GM23248 (cell line): ENCODE data around the gene FOSL2. TPM values are rescaled to one million over a fixed set of nuclear protein-coding genes. Genes with fewer than 3 reads are reported as not detected.

Source experiments
- DNase-seq: peaks from one replicate; pipeline ENCODE4 v3.0.0-alpha.2; 2015
- H2AFZ ChIP-seq: fragments of 200-600 bp; sonication (generic); 2 replicates; pipeline ENCODE4 v1.6.1; 2016; ENCODE audit warnings: antibody characterized with exemption
- H3F3A ChIP-seq: fragments of 200-600 bp; sonication (generic); 2 replicates; pipeline ENCODE4 v1.6.1; 2016; ENCODE audit warnings: mild to moderate bottlenecking, antibody characterized with exemption, mixed run types; ENCODE audit not compliant: insufficient read depth
- H3K27ac ChIP-seq: fragments of 200-600 bp; sonication (generic); 2 replicates; pipeline ENCODE4 v1.5.1; 2016; ENCODE audit warnings: mild to moderate bottlenecking
- H3K27me3 ChIP-seq: fragments of 200-600 bp; sonication (generic); replicated peaks from 2 replicates; pipeline ENCODE4 v1.6.1; 2016; ENCODE audit warnings: mild to moderate bottlenecking; ENCODE audit not compliant: insufficient read depth
- H3K36me3 ChIP-seq: fragments of 200-600 bp; sonication (generic); 2 replicates; pipeline ENCODE4 v1.6.1; 2016; ENCODE audit warnings: low read depth, mild to moderate bottlenecking
- H3K4me1 ChIP-seq: fragments of 200-600 bp; sonication (generic); 2 replicates; pipeline ENCODE4 v1.6.1; 2016; ENCODE audit warnings: mild to moderate bottlenecking; ENCODE audit not compliant: insufficient read depth
- H3K4me2 ChIP-seq: fragments of 200-600 bp; sonication (generic); one replicate; pipeline ENCODE4 v1.6.1; 2016; ENCODE audit warnings: mild to moderate bottlenecking; ENCODE audit not compliant: unreplicated experiment
- H3K4me3 ChIP-seq: fragments of 200-600 bp; sonication (generic); 2 replicates; pipeline ENCODE4 v1.5.1; 2016; ENCODE audit warnings: mild to moderate bottlenecking
- H3K79me2 ChIP-seq: fragments of 200-600 bp; sonication (generic); 2 replicates; pipeline ENCODE4 v1.6.1; 2016; ENCODE audit warnings: mild to moderate bottlenecking; ENCODE audit not compliant: insufficient read depth
- H3K9ac ChIP-seq: fragments of 200-600 bp; sonication (generic); 2 replicates; pipeline ENCODE4 v1.6.1; 2016; ENCODE audit warnings: mild to moderate bottlenecking
- H3K9me2 ChIP-seq: fragments of 200-600 bp; sonication (generic); 2 replicates; pipeline ENCODE4 v1.6.1; 2016; ENCODE audit warnings: mixed run types, mild to moderate bottlenecking, moderate library complexity; ENCODE audit not compliant: insufficient read depth
- H3K9me3 ChIP-seq: fragments of 200-600 bp; sonication (generic); one replicate; pipeline ENCODE4 v1.6.1; 2017; ENCODE audit warnings: low read depth
- H4K20me1 ChIP-seq: fragments of 200-600 bp; sonication (generic); 2 replicates; pipeline ENCODE4 v1.6.0; 2016; ENCODE audit not compliant: insufficient read depth
- EZH2 ChIP-seq: fragments of 200-600 bp; sonication (generic); IDR thresholded peaks from 2 replicates; pipeline ENCODE4 v1.6.1; 2018; ENCODE audit warnings: antibody characterized with exemption, mild to moderate bottlenecking; ENCODE audit not compliant: insufficient read depth, poor library complexity, severe bottlenecking
- EZH2phosphoT487 ChIP-seq: fragments of 200-600 bp; sonication (generic); IDR thresholded peaks from 2 replicates; pipeline ENCODE4 v1.6.1; 2018; ENCODE audit warnings: antibody characterized with exemption, moderate library complexity, mild to moderate bottlenecking, low read depth; ENCODE audit not compliant: insufficient read depth
- WGBS, 2 experiments: methylation state at CpG; one replicate each; pipeline ENCODE4 v1.1.6; 2015 to 2017; ENCODE audit warnings: low lambda C conversion rate in 2 of 2, low coverage in 1 of 2; ENCODE audit errors: missing lambda C conversion rate in 2 of 2; 5-methylcytosine and 5-hydroxymethylcytosine counted together
- in situ Hi-C: fragments of 300-500 bp; cut with MboI; formaldehyde crosslinking; loops from 2 replicates; pipeline ENCODE4 v1.15.0; 2020
- polyA plus RNA-seq: library from polyadenylated mRNA; unstranded; fragments of >200 nt; fragmentation: Nextera tagmentation; extraction: Ambion mirVana; gene quantifications from 2 replicates; pipeline ENCODE4 v1.2.1, GENCODE V29; 2016
- total RNA-seq: library from RNA; depleted of rRNA; stranded (reverse); fragments of >200 nt; shearing (Covaris generic); gene quantifications from 2 replicates; pipeline ENCODE4 v1.2.3, GENCODE V29; 2014

FOSL2 gene
- total and polyA plus RNA-seq, 2 experiments from 2014 or later: 42.4 to 78.0 TPM

GRCh38 chr2:28374331-28374730, 18.3 kb upstream of the FOSL2 start:
- Histone ChIP-seq H3K9ac (no peak overlapping the region), H3K9me3 (no peaks in the 10 kb centered on the region), H2AFZ (no peak overlapping the region), H3K4me2 (no peak overlapping the region), H3K4me3 (no peak overlapping the region), H3K9me2 (no peaks in the 10 kb centered on the region), H3K27ac (no peak overlapping the region), H3F3A (no peaks in the 10 kb centered on the region), H3K4me1 (no peaks in the 10 kb centered on the region), H3K36me3 (no peaks in the 10 kb centered on the region), H3K27me3 (no peaks in the 10 kb centered on the region), H3K79me2 (no peaks in the 10 kb centered on the region), H4K20me1 (no peaks in the 10 kb centered on the region)
- in situ Hi-C loops: no loop called here
- WGBS, 2 experiments: 56 to 69% methylated on average over 5 of the region's 5 CpGs
- TF ChIP-seq EZH2 (no peak), EZH2phosphoT487 (no peak)
- DNase-seq: no peak

GRCh38 chr2:28375236-28375635, 17.4 kb upstream of the FOSL2 start:
- DNase-seq: no peak
- Histone ChIP-seq H3K9me3 (no peaks in the 10 kb centered on the region), H3K4me2 (no peak overlapping the region), H3K79me2 (no peaks in the 10 kb centered on the region), H3K4me1 (no peaks in the 10 kb centered on the region), H3K27me3 (no peaks in the 10 kb centered on the region), H2AFZ (no peak overlapping the region), H3K9ac (no peak overlapping the region), H3K9me2 (no peaks in the 10 kb centered on the region), H3K27ac (no peak overlapping the region), H4K20me1 (no peaks in the 10 kb centered on the region), H3F3A (no peaks in the 10 kb centered on the region), H3K4me3 (no peak overlapping the region), H3K36me3 (no peaks in the 10 kb centered on the region)
- in situ Hi-C loops: no loop called here
- TF ChIP-seq EZH2phosphoT487: no peak
- no peak for TF ChIP-seq EZH2
- WGBS, 2 experiments: 75% methylated on average over 3 of the region's 3 CpGs

GRCh38 chr2:28375742-28376631, 16.7 kb upstream of the FOSL2 start:
- Histone ChIP-seq H3K27me3 (no peaks in the 10 kb centered on the region), H3K79me2 (no peaks in the 10 kb centered on the region), H3K36me3 (no peaks in the 10 kb centered on the region), H3F3A (no peaks in the 10 kb centered on the region), H3K9me3 (no peaks in the 10 kb centered on the region), H4K20me1 (no peaks in the 10 kb centered on the region), H3K4me3 (no peak overlapping the region), H3K4me2 (no peak overlapping the region), H3K27ac (no peak overlapping the region), H3K9ac (no peak overlapping the region), H3K9me2 (no peaks in the 10 kb centered on the region), H2AFZ (no peak overlapping the region), H3K4me1 (no peaks in the 10 kb centered on the region)
- DNase-seq: no peak
- TF ChIP-seq EZH2phosphoT487 (no peak), EZH2 (no peak)
- WGBS, 2 experiments: 81 to 83% methylated on average over 8 of the region's 8 CpGs
- in situ Hi-C loops: no loop called here

GRCh38 chr2:28377195-28377816, 15.4 kb upstream of the FOSL2 start:
- Histone ChIP-seq H3F3A (no peaks in the 10 kb centered on the region), H3K9me2 (no peaks in the 10 kb centered on the region), H2AFZ (no peak overlapping the region), H3K4me1 (no peaks in the 10 kb centered on the region), H3K36me3 (no peaks in the 10 kb centered on the region), H3K4me2 (no peak overlapping the region), H3K4me3 (no peak overlapping the region), H3K9me3 (no peaks in the 10 kb centered on the region), H4K20me1 (no peaks in the 10 kb centered on the region), H3K9ac (no peak overlapping the region), H3K79me2 (no peaks in the 10 kb centered on the region), H3K27me3 (no peaks in the 10 kb centered on the region), H3K27ac (no peak overlapping the region)
- no peak for TF ChIP-seq EZH2phosphoT487
- in situ Hi-C loops: no loop called here
- WGBS, 2 experiments: 86 to 89% methylated on average over 10 to 19 of the region's 19 CpGs
- no peak for DNase-seq
